ENCODE data around the gene NEDD9.

DNA sequence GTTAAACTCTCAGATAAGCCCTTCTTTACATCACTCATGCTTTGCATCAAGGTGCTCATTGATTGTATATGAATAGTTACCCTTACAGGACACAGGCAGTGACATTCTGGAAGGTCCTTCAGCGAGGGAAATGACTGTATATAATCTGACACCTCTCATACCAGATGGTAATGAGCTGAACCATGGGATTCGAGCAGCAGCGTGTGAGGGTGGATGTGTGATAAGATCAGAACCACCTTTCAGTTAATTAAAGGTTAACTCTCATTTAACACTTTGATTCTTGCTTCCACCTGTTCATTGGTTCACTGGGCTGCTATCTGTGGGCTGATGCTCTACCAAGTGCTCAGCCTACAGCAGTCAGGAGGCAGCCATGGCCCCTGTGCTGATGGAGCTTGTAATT lies 24.2 kb downstream of the NEDD9 start:
- TF ChIP-seq POLR2AphosphoS5 (IDR thresholded peaks at IDR 0.05; ENCODE audit: low read depth, low read length) (no peak), TAF1 (IDR thresholded peaks at IDR 0.05; ENCODE audit: borderline replicate concordance, low read depth, low read length) (no peak)

All from GM12892 (cell line).